Erythroblast (primary cell): ENCODE data around the gene KCNJ16.

Experiments used
- GATA1 ChIP-seq: IDR thresholded peaks from 2 replicates; pipeline ENCODE4 v1.6.1; 2011; ENCODE audit warnings: low read depth, mild to moderate bottlenecking, control low read depth, low read length, moderate library complexity
- POLR2A ChIP-seq: IDR thresholded peaks from 2 replicates; pipeline ENCODE4 v1.6.1; 2011; ENCODE audit warnings: mild to moderate bottlenecking, low read length

GRCh38 chr17:70183508-70183907, 108.5 kb downstream of the KCNJ16 start:
- no peak for TF ChIP-seq POLR2A
- TF ChIP-seq GATA1, result no peak
